GM12878 (cell line): ENCODE data around the gene CFAP410. TPM values are rescaled to one million over a fixed set of nuclear protein-coding genes. Genes with fewer than 3 reads are reported as not detected.

Experiments used
- EGR1 ChIP-seq, 2 experiments: IDR thresholded peaks; 1 replicate in 1 of 2; 2 replicates in 1 of 2; pipeline ENCODE4 v1.6.1; 2011 to 2012; ENCODE audit warnings: low read depth in 2 of 2, low read length in 2 of 2, borderline replicate concordance in 1 of 2, mild to moderate bottlenecking in 1 of 2, moderate library complexity in 1 of 2
- IRF5 ChIP-seq: fragments of 450-650 bp; IDR thresholded peaks from 2 replicates; pipeline ENCODE4 v1.6.1; 2017; ENCODE audit warnings: borderline replicate concordance
- MLLT1 ChIP-seq: fragments of 450-650 bp; IDR thresholded peaks from 2 replicates; pipeline ENCODE4 v1.6.1; 2016; ENCODE audit warnings: mild to moderate bottlenecking
- RUNX3 ChIP-seq: IDR thresholded peaks from 2 replicates; pipeline ENCODE4 v1.6.1; 2012; ENCODE audit warnings: low read length, inconsistent platforms
- ZBTB4 ChIP-seq: fragments of 450-650 bp; formaldehyde crosslinking; IDR thresholded peaks from 2 replicates; pipeline ENCODE4 v1.4.0; 2022; ENCODE audit warnings: mild to moderate bottlenecking, moderate library complexity
- polyA plus RNA-seq, 11 experiments: library from polyadenylated mRNA; depleted of rRNA in 4 of 11; unstranded in 6 of 11; stranded (reverse) in 5 of 11; fragments of >200 nt; fragmentation: Nextera tagmentation in 4 of 11; fragmentation: Illumina TruSeq in 1 of 11; extraction: Ambion mirVana in 4 of 11; extraction: Trizol in 1 of 11; gene quantifications; 1 replicate in 1 of 11; 2 replicates in 10 of 11; pipeline versions ENCODE4 v1.2.1 to v1.2.3, GENCODE V29; 2011 to 2016; ENCODE audit warnings: inconsistent platforms in 2 of 11, missing spikeins in 2 of 11, low read depth in 1 of 11
- total RNA-seq, 4 experiments: library from RNA; depleted of rRNA in 3 of 4; stranded (reverse); fragments of >200 nt in 3 of 4; fragmentation: Illumina TruSeq in 1 of 4; extraction: Trizol in 1 of 4; gene quantifications; 2 replicates each; pipeline versions ENCODE4 v1.2.1 to v1.2.3, GENCODE V29; 2013 to 2021

The CFAP410 gene
- total and polyA plus RNA-seq, 10 of the 15 experiments (the other 5 are each of a cell fraction or from before 2014, with no cell fraction given) = 0.14 to 24.8 (median 11.3) TPM

GRCh38 chr21:44338971-44339910, at the start of gene CFAP410 (continued):
- TF ChIP-seq MLLT1 = 0 out of 2 replicates have a peak, but pooled peaks have one; percentile 43
- TF ChIP-seq IRF5 = no peak
- peak in 1 of 2 experiments; percentile 30; a peak in 1 of 3 replicates for TF ChIP-seq EGR1 (IDR thresholded peaks at IDR 0.05; ENCODE audit: borderline replicate concordance in 1 of 2, low read depth in 2 of 2, low read length in 2 of 2)
- TF ChIP-seq ZBTB4 (CRISPR knock-in tag) = no peak
- no peak for TF ChIP-seq RUNX3
